Measurements from ENCODE around the gene DDX10.

The DDX10 gene

DNA sequence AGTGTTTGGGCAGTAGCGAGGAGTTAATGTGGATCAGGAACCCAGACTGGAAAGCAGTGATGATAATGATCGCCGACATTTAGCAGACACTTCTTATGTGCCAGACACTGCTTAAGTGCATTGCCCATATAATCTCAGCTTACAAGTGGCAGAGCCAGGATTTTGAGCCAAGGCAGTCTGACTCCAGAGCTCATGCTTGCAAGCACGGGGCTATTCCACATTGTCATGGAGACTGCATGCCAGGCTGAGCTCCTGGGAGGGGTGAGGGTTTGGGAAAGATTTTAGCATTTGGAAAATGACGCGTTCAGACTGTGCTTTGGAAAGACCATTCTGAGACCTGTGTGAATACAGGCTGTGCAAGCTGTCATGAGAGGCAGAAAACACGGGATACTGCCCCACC is 302.7 kb downstream of the DDX10 start:
- peak; percentile 63 for DNase-seq (ENCODE audit: low read depth)
- no peak overlapping the region for H3K9ac ChIP-seq (ENCODE audit: low read length)
- no peak overlapping the region for H3K4me3 ChIP-seq (ENCODE audit: low read length)
- H3K36me3 ChIP-seq (ENCODE audit: control insufficient read depth, insufficient read depth, low read length, severe bottlenecking): no peaks in the 10 kb centered on the region
- H3K4me1 ChIP-seq (ENCODE audit: control insufficient read depth, insufficient read depth, low read length): peaks cover 5% of the 10 kb centered on the region
- peaks cover 7% of the 10 kb centered on the region for H3K9me3 ChIP-seq (ENCODE audit: control insufficient read depth, low read length)
- H3K27me3 ChIP-seq (replicated peaks; ENCODE audit: control insufficient read depth, insufficient read depth, low read length): no peaks in the 10 kb centered on the region

DNA sequence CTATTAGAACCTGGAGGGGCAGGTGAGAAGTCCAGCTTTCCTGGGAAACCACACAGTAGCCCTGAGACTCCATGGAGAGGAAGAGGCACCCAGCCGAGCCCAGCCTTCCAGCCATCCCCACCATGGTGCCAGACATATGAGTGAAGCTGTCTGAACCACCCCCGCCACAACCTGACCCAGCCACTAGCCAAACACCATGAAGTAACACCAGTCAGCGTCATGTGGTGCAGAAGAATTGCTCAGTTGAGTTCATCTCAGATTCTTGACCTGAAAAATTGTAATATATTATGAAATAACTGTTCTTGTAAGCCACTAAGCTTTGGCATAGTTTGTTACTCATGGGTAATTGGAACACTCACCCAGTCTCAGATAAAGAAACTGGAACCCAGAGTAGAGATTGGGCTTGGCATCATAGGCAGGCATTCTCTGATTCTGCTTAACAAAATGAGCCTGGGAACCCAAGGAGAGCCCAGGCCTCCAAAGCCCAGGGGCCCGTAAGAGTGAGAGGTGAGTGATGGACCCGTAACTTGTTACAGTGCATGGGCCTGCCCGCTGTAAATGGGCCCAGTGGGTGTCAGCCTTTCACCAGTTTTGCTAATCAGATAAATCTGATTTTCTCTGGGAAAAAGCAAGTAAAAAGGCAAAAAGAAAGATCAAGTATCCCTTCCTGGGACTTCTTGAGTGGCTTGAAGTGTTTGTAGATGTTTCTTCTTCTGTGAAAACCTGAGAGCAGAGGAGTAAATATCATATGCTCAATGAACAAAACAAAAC is 305.5 kb downstream of the DDX10 start:
- Histone ChIP-seq H3K4me3 (ENCODE audit: low read length) (no peak overlapping the region), H3K9me3 (ENCODE audit: control insufficient read depth, low read length) (peaks cover 7% of the 10 kb centered on the region), H3K27me3 (replicated peaks; ENCODE audit: control insufficient read depth, insufficient read depth, low read length) (no peaks in the 10 kb centered on the region), H3K36me3 (ENCODE audit: control insufficient read depth, insufficient read depth, low read length, severe bottlenecking) (no peaks in the 10 kb centered on the region), H3K9ac (ENCODE audit: low read length) (no peak overlapping the region), H3K4me1 (ENCODE audit: control insufficient read depth, insufficient read depth, low read length) (peaks cover 5% of the 10 kb centered on the region)
- no peak for DNase-seq (ENCODE audit: low read depth)

- no peak overlapping the region for H3K9ac ChIP-seq (ENCODE audit: low read length)
- H3K27me3 ChIP-seq (replicated peaks; ENCODE audit: control insufficient read depth, insufficient read depth, low read length): peaks cover 8% of the 10 kb centered on the region
- H3K36me3 ChIP-seq (ENCODE audit: control insufficient read depth, insufficient read depth, low read length, severe bottlenecking): no peaks in the 10 kb centered on the region
- no peak overlapping the region for H3K4me3 ChIP-seq (ENCODE audit: low read length)
- DNase-seq (ENCODE audit: low read depth): peak; percentile 60
- H3K4me1 ChIP-seq (ENCODE audit: control insufficient read depth, insufficient read depth, low read length): peaks cover 5% of the 10 kb centered on the region
- peaks cover 13% of the 10 kb centered on the region for H3K9me3 ChIP-seq (ENCODE audit: control insufficient read depth, low read length)
Measured at GRCh38 chr11:108973402-108974162, 308.7 kb downstream of the DDX10 start.

- Histone ChIP-seq H3K36me3 (ENCODE audit: control insufficient read depth, insufficient read depth, low read length, severe bottlenecking) (no peaks in the 10 kb centered on the region), H3K27me3 (replicated peaks; ENCODE audit: control insufficient read depth, insufficient read depth, low read length) (peaks cover 8% of the 10 kb centered on the region), H3K4me3 (ENCODE audit: low read length) (no peak overlapping the region), H3K4me1 (ENCODE audit: control insufficient read depth, insufficient read depth, low read length) (peaks cover 5% of the 10 kb centered on the region), H3K9ac (ENCODE audit: low read length) (no peak overlapping the region), H3K9me3 (ENCODE audit: control insufficient read depth, low read length) (peaks cover 6% of the 10 kb centered on the region)
- DNase-seq (ENCODE audit: low read depth): no peak
Measured at GRCh38 chr11:108975026-108975425, 310.2 kb downstream of the DDX10 start.

DNA sequence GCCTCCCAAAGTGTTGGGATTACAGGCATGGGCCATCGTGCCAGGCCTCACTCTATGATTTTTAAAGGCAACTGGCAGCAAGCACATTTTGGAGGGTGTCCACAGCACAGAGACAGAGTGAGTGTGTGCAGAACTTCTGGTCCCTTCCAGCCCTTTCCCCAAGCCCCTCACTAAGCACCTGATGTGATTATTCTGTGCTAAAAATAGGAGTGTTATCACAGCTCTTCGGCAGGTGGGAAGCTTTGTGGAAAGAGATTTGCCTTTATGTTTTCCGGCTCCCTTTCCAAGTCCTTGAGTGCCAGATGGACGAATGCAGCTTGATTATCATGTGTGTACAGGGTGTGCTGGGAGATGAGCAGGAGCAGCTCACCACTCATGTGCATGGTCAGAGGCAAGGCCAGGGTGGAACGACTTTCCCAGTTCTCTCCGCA is 310.8 kb downstream of the DDX10 start:
- Histone ChIP-seq H3K9me3 (ENCODE audit: control insufficient read depth, low read length) (peaks cover 6% of the 10 kb centered on the region), H3K4me1 (ENCODE audit: control insufficient read depth, insufficient read depth, low read length) (peaks cover 2% of the 10 kb centered on the region), H3K36me3 (ENCODE audit: control insufficient read depth, insufficient read depth, low read length, severe bottlenecking) (no peaks in the 10 kb centered on the region), H3K27me3 (replicated peaks; ENCODE audit: control insufficient read depth, insufficient read depth, low read length) (peaks cover 8% of the 10 kb centered on the region), H3K4me3 (ENCODE audit: low read length) (no peak overlapping the region), H3K9ac (ENCODE audit: low read length) (no peak overlapping the region)
- no peak for DNase-seq (ENCODE audit: low read depth)

GRCh38 chr11:108983636-108984420 is 319.0 kb downstream of the DDX10 start:
- Histone ChIP-seq H3K9ac (ENCODE audit: low read length) (no peak overlapping the region), H3K36me3 (ENCODE audit: control insufficient read depth, insufficient read depth, low read length, severe bottlenecking) (no peaks in the 10 kb centered on the region), H3K9me3 (ENCODE audit: control insufficient read depth, low read length) (no peaks in the 10 kb centered on the region), H3K27me3 (replicated peaks; ENCODE audit: control insufficient read depth, insufficient read depth, low read length) (no peaks in the 10 kb centered on the region), H3K4me1 (ENCODE audit: control insufficient read depth, insufficient read depth, low read length) (peaks cover 3% of the 10 kb centered on the region), H3K4me3 (ENCODE audit: low read length) (no peak overlapping the region)
- DNase-seq (ENCODE audit: low read depth): no peak

DNA sequence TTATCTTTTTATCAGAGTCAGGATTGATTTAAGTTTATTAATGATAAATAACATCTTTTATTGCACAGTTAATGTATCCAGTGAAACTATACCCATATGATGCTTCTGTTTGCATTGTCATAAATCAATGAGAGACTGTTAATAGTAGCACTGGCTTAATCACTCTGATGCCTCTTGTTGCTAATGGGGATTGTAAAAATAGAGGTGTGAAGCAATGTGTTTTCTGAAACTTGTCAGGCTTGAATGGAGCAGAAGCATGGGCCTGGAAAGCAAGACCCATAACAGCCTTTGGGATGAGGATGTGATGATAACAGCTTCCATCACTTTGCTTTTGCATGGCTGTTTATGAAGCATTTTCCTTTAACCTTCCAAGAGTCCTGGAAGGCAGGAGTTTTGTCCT is 319.7 kb downstream of the DDX10 start:
- no peaks in the 10 kb centered on the region for H3K36me3 ChIP-seq (ENCODE audit: control insufficient read depth, insufficient read depth, low read length, severe bottlenecking)
- H3K27me3 ChIP-seq (replicated peaks; ENCODE audit: control insufficient read depth, insufficient read depth, low read length): no peaks in the 10 kb centered on the region
- no peak overlapping the region for H3K4me3 ChIP-seq (ENCODE audit: low read length)
- no peaks in the 10 kb centered on the region for H3K9me3 ChIP-seq (ENCODE audit: control insufficient read depth, low read length)
- H3K9ac ChIP-seq (ENCODE audit: low read length): no peak overlapping the region
- H3K4me1 ChIP-seq (ENCODE audit: control insufficient read depth, insufficient read depth, low read length): peaks cover 3% of the 10 kb centered on the region
- no peak for DNase-seq (ENCODE audit: low read depth)

GRCh38 chr11:108985236-108985944 is 320.5 kb downstream of the DDX10 start:
- Histone ChIP-seq H3K4me3 (ENCODE audit: low read length) (no peak overlapping the region), H3K27me3 (replicated peaks; ENCODE audit: control insufficient read depth, insufficient read depth, low read length) (no peaks in the 10 kb centered on the region), H3K9me3 (ENCODE audit: control insufficient read depth, low read length) (no peaks in the 10 kb centered on the region), H3K9ac (ENCODE audit: low read length) (no peak overlapping the region), H3K4me1 (ENCODE audit: control insufficient read depth, insufficient read depth, low read length) (peaks cover 3% of the 10 kb centered on the region), H3K36me3 (ENCODE audit: control insufficient read depth, insufficient read depth, low read length, severe bottlenecking) (no peaks in the 10 kb centered on the region)
- no peak for DNase-seq (ENCODE audit: low read depth)

GRCh38 chr11:108985945-108986279 is 321.0 kb downstream of the DDX10 start:
- no peak overlapping the region for H3K9ac ChIP-seq (ENCODE audit: low read length)
- H3K36me3 ChIP-seq (ENCODE audit: control insufficient read depth, insufficient read depth, low read length, severe bottlenecking): no peaks in the 10 kb centered on the region
- no peaks in the 10 kb centered on the region for H3K27me3 ChIP-seq (replicated peaks; ENCODE audit: control insufficient read depth, insufficient read depth, low read length)
- H3K9me3 ChIP-seq (ENCODE audit: control insufficient read depth, low read length): no peaks in the 10 kb centered on the region
- no peak overlapping the region for H3K4me3 ChIP-seq (ENCODE audit: low read length)
- DNase-seq (ENCODE audit: low read depth): peak; percentile 46
- peaks cover 3% of the 10 kb centered on the region for H3K4me1 ChIP-seq (ENCODE audit: control insufficient read depth, insufficient read depth, low read length)

Measured in adipocyte (in vitro differentiated cells).